Calu3 (cell line): ENCODE data around the gene SORD. TPM values are rescaled to one million over a fixed set of nuclear protein-coding genes. Genes with fewer than 3 reads are reported as not detected.

Source experiments
- BruUV-seq: library from RNA; stranded (reverse); fragments of 400-500 nt; replicated peaks from 2 replicates; lab custom pipeline; 2021; lab: Mats Ljungman, UMichigan
- CTCF ChIA-PET: fragments of 300-600 bp; sonication (Branson Sonifier 250); formaldehyde crosslinking; loops from one replicate; lab custom pipeline; 2022; ENCODE audit warnings: antibody characterized with exemption; lab: Charles Lee
- DNase-seq: peaks from one replicate; pipeline ENCODE4 v3.0.0; 2022
- H3K27ac Mint-ChIP-seq: one replicate; pipeline ENCODE4 v1.8.0; 2022; ENCODE audit warnings: mixed read lengths; ENCODE audit not compliant: unreplicated experiment
- H3K27me3 Mint-ChIP-seq: one replicate; pipeline ENCODE4 v1.8.0; 2022; ENCODE audit warnings: mixed read lengths; ENCODE audit not compliant: unreplicated experiment
- H3K36me3 Mint-ChIP-seq: one replicate; pipeline ENCODE4 v1.8.0; 2022; ENCODE audit warnings: mild to moderate bottlenecking, moderate library complexity, mixed read lengths; ENCODE audit not compliant: insufficient read depth, unreplicated experiment
- H3K4me1 Mint-ChIP-seq: one replicate; pipeline ENCODE4 v1.8.0; 2022; ENCODE audit warnings: mild to moderate bottlenecking, low read depth, mixed read lengths; ENCODE audit not compliant: unreplicated experiment
- H3K4me3 Mint-ChIP-seq: one replicate; pipeline ENCODE4 v1.8.0; 2022; ENCODE audit warnings: mild to moderate bottlenecking, low read depth, moderate library complexity, mixed read lengths; ENCODE audit not compliant: unreplicated experiment
- H3K9me3 Mint-ChIP-seq: one replicate; pipeline ENCODE4 v1.8.0; 2022; ENCODE audit warnings: low read depth, mixed read lengths; ENCODE audit not compliant: unreplicated experiment
- CTCF ChIP-seq: fragments of 200-600 bp; IDR thresholded peaks from one replicate; pipeline ENCODE4 v1.8.0; 2022; ENCODE audit warnings: antibody characterized with exemption; ENCODE audit not compliant: unreplicated experiment
- intact Hi-C: fragments of 100-400 bp; cut with micrococcal nuclease; formaldehyde crosslinking; loops from one replicate; pipeline ENCODE4 v1.10.0; 2022; ENCODE audit not compliant: unreplicated experiment
- total RNA-seq: library from RNA; stranded (reverse); gene quantifications from 2 replicates; pipeline ENCODE4 v1.2.3, GENCODE V29; 2022

The SORD gene
- total RNA-seq, 1 experiment from 2014 or later = 39.1 TPM

- intact Hi-C loops = no loop called here
- Mint-ChIP-seq H3K4me3 (no peak overlapping the region), H3K27me3 (peaks cover 47% of the 10 kb centered on the region), H3K4me1 (peaks cover 8% of the 10 kb centered on the region), H3K27ac (no peak overlapping the region), H3K9me3 (no peaks in the 10 kb centered on the region), H3K36me3 (peaks cover 5% of the 10 kb centered on the region)
- CTCF ChIA-PET = no interaction called here
- DNase-seq = no peak
- no TSS peak for BruUV-seq
- TF ChIP-seq CTCF = no peak
Measured at GRCh38 chr15:45120081-45120972, 97.3 kb downstream of the SORD start.

GRCh38 chr15:45121020-45121419 is 98.0 kb downstream of the SORD start:
- peaks cover 47% of the 10 kb centered on the region for H3K27me3 Mint-ChIP-seq
- BruUV-seq = no TSS peak
- TF ChIP-seq CTCF = no peak
- peaks cover 5% of the 10 kb centered on the region for H3K36me3 Mint-ChIP-seq
- CTCF ChIA-PET = no interaction called here
- H3K4me1 Mint-ChIP-seq = peaks cover 8% of the 10 kb centered on the region
- no peak for DNase-seq
- no peak overlapping the region for H3K4me3 Mint-ChIP-seq
- H3K9me3 Mint-ChIP-seq = no peaks in the 10 kb centered on the region
- H3K27ac Mint-ChIP-seq = no peak overlapping the region
- intact Hi-C loops = no loop called here

- H3K27ac Mint-ChIP-seq = no peak overlapping the region
- H3K36me3 Mint-ChIP-seq = peaks cover 5% of the 10 kb centered on the region
- no TSS peak for BruUV-seq
- peak; percentile 55 for DNase-seq
- intact Hi-C loops = no loop called here
- no peaks in the 10 kb centered on the region for H3K9me3 Mint-ChIP-seq
- no peak for TF ChIP-seq CTCF
- H3K4me1 Mint-ChIP-seq = peaks cover 8% of the 10 kb centered on the region
- no peak overlapping the region for H3K4me3 Mint-ChIP-seq
- CTCF ChIA-PET = interaction anchor here (1.2 to 1.3 kb wide), 2 partner anchors 9 to 78 kb away, joined by 3 to 4 read pairs; no protein-coding TSS in a partner anchor
- H3K27me3 Mint-ChIP-seq = peaks cover 51% of the 10 kb centered on the region
Measured at GRCh38 chr15:45121706-45122417, 98.9 kb downstream of the SORD start.

- no peak for TF ChIP-seq CTCF
- BruUV-seq = no TSS peak
- Mint-ChIP-seq H3K9me3 (no peaks in the 10 kb centered on the region), H3K4me3 (no peak overlapping the region), H3K4me1 (peaks cover 8% of the 10 kb centered on the region), H3K27me3 (peaks cover 46% of the 10 kb centered on the region), H3K27ac (no peak overlapping the region), H3K36me3 (peaks cover 5% of the 10 kb centered on the region)
- intact Hi-C loops = no loop called here
- no peak for DNase-seq
- CTCF ChIA-PET = interaction anchor here (1.2 to 1.3 kb wide), 3 partner anchors 10 to 77 kb away, joined by 3 to 4 read pairs (median 3); no protein-coding TSS in a partner anchor
Measured at GRCh38 chr15:45122719-45123118, 99.7 kb downstream of the SORD start.
